ENCODE data around the gene REV3L. TPM values are rescaled to one million over a fixed set of nuclear protein-coding genes. Genes with fewer than 3 reads are reported as not detected.

The REV3L gene
- polyA plus RNA-seq, 2 of the 4 experiments (the other 2 are of a cell fraction), result 4.1 to 12.4 TPM

- TF ChIP-seq REST (IDR thresholded peaks at IDR 0.05) (no peak), ELK1 (IDR thresholded peaks at IDR 0.05; ENCODE audit: low read depth, low read length) (no peak), CEBPB (IDR thresholded peaks at IDR 0.05) (no peak)
These were observed 204.3 kb downstream of the REV3L start (continued) for GRCh38 chr6:111278731-111279130.

- Histone ChIP-seq H3K27ac (no peak overlapping the region), H3K9me3 (0 out of 3 replicates have a peak, but pooled peaks cover 8% of the 10 kb centered on the region), H3K4me1 (no peaks in the 10 kb centered on the region), H3K4me2 (no peak overlapping the region), H3K4me3 (no peak overlapping the region)
- TF ChIP-seq MYC (IDR thresholded peaks at IDR 0.05; ENCODE audit: borderline replicate concordance, low read length) (no peak), FOSB (CRISPR knock-in tag; IDR thresholded peaks at IDR 0.05) (no peak), USF2 (IDR thresholded peaks at IDR 0.05) (no peak), ZC3H11A (IDR thresholded peaks at IDR 0.05) (no peak), HEYL (CRISPR knock-in tag; IDR thresholded peaks at IDR 0.05) (no peak), ATOH8 (CRISPR knock-in tag; IDR thresholded peaks at IDR 0.05; ENCODE audit: low read depth) (no peak), EHF (CRISPR knock-in tag; IDR thresholded peaks at IDR 0.05) (no peak), RAD21 (conservative IDR thresholded peaks at IDR 0.05 in 1 of 2, IDR thresholded peaks at IDR 0.05 in 1 of 2) (no peak), MAX (IDR thresholded peaks at IDR 0.05) (no peak), NR3C1 (IDR thresholded peaks at IDR 0.05) (no peak)
- WGBS (ENCODE audit: missing lambda C conversion rate), result 89% methylated on average over 1 of the region's 1 CpG
- ChIA-PET CTCF (no interaction called here), POLR2A (no interaction called here)
- ATAC-seq (no peak), DNase-seq (ENCODE audit: low read depth in 1 of 2, low spot score in 1 of 2) (no peak), FAIRE-seq (no peak)
These were observed 205.2 kb downstream of the REV3L start for GRCh38 chr6:111277819-111278218.

GRCh38 chr6:111276736-111277135 is 206.3 kb downstream of the REV3L start:
- Histone ChIP-seq H3K4me3 (no peak overlapping the region), H3K27ac (no peak overlapping the region), H3K4me1 (no peaks in the 10 kb centered on the region), H3K9me3 (0 out of 3 replicates have a peak, but pooled peaks cover 8% of the 10 kb centered on the region), H3K4me2 (no peak overlapping the region)
- 97% methylated on average over 3 of the region's 3 CpGs for WGBS (ENCODE audit: missing lambda C conversion rate)
- no peak for FAIRE-seq
- no peak for DNase-seq (ENCODE audit: low read depth in 1 of 2, low spot score in 1 of 2)
- TF ChIP-seq HMGXB4 (CRISPR knock-in tag; IDR thresholded peaks at IDR 0.05; ENCODE audit: borderline replicate concordance) (no peak), EHF (CRISPR knock-in tag; IDR thresholded peaks at IDR 0.05) (no peak), BCL3 (IDR thresholded peaks at IDR 0.05) (no peak), E2F6 (IDR thresholded peaks at IDR 0.05; ENCODE audit: borderline replicate concordance, low read depth) (no peak), TP53 (CRISPR knock-in tag; IDR thresholded peaks at IDR 0.05) (no peak), PHF8 (IDR thresholded peaks at IDR 0.05; ENCODE audit: borderline replicate concordance, low read depth) (no peak)
- CTCF ChIA-PET, result no interaction called here
- POLR2A ChIA-PET, result no interaction called here
- ATAC-seq, result no peak

Data from A549 (cell line).